ENCODE measurements around the gene CST7. TPM values are rescaled to one million over a fixed set of nuclear protein-coding genes. Genes with fewer than 3 reads are reported as not detected.

CST7 gene
- total RNA-seq (2022; extraction: Qiagen RNA extraction): 0.13 TPM in 1 of 5 replicates, not detected in the others

GRCh38 chr20:24948939-24949679 is at the start of gene CST7:
TSS of gene CST7 (plus strand) at chr20:24949269. CDS start at chr20:24949506, 237 bp downstream.

GRCh38 chr20:24992487-24993205 is 43.6 kb downstream of the CST7 start, which contains the start of gene APMAP:
TSS of gene APMAP (minus strand) at chr20:24992751. CDS start at chr20:24992688, 63 bp downstream.

Other genes starting within 250 kb of the CST7 start
- gene APMAP, start 43.5 kb downstream of the CST7 start, total RNA-seq (2022; extraction: Qiagen RNA extraction): 180 to 194 TPM (median 185 TPM) in 5 replicates
- 16.1 to 18.5 TPM (median 17.3 TPM) in 5 replicates for gene ACSS1, start 108.9 kb downstream of the CST7 start, total RNA-seq (2022; extraction: Qiagen RNA extraction)
- gene VSX1, start 132.9 kb downstream of the CST7 start, total RNA-seq (2022; extraction: Qiagen RNA extraction): 0.68 to 1.0 TPM (median 0.99 TPM) in 5 replicates
- gene ENTPD6, start 246.4 kb downstream of the CST7 start, total RNA-seq (2022; extraction: Qiagen RNA extraction): 172 to 195 TPM (median 191 TPM) in 5 replicates

Data from A549 treated with Hydrocortisone at 1 μM for 4 hours (cell line).